WERI-Rb-1 (cell line): ENCODE results near the gene MITF.

Source experiments
- DNase-seq: peaks from one replicate; pipeline ENCODE4 v3.0.0-alpha.2; 2020
- H3K27ac ChIP-seq: fragments of 250-450 bp; sonication (Bioruptor Pico); 2 replicates; pipeline ENCODE4 v1.5.1; 2020; ENCODE audit warnings: mild to moderate bottlenecking, moderate library complexity
- H3K27me3 ChIP-seq: fragments of 250-450 bp; sonication (Bioruptor Pico); 2 replicates; pipeline ENCODE4 v1.5.1; 2021; ENCODE audit warnings: mild to moderate bottlenecking, low read depth, moderate library complexity; ENCODE audit not compliant: insufficient read depth, severe bottlenecking
- H3K36me3 ChIP-seq: fragments of 250-450 bp; sonication (Bioruptor Pico); 2 replicates; pipeline ENCODE4 v1.5.1; 2020; ENCODE audit warnings: mild to moderate bottlenecking, moderate library complexity
- H3K4me3 ChIP-seq: 2 replicates; pipeline ENCODE4 v1.5.1; 2011; ENCODE audit warnings: low read depth, mild to moderate bottlenecking, control low read depth, low read length
- H3K9me3 ChIP-seq: fragments of 250-450 bp; sonication (Bioruptor Pico); 2 replicates; pipeline ENCODE4 v1.5.1; 2021; ENCODE audit warnings: mild to moderate bottlenecking, moderate library complexity; ENCODE audit not compliant: severe bottlenecking
- CTCF ChIP-seq: IDR thresholded peaks from 2 replicates; pipeline ENCODE4 v1.5.1; 2011; ENCODE audit warnings: low read depth, mild to moderate bottlenecking, control low read depth, inconsistent platforms, low read length

MITF gene

DNA sequence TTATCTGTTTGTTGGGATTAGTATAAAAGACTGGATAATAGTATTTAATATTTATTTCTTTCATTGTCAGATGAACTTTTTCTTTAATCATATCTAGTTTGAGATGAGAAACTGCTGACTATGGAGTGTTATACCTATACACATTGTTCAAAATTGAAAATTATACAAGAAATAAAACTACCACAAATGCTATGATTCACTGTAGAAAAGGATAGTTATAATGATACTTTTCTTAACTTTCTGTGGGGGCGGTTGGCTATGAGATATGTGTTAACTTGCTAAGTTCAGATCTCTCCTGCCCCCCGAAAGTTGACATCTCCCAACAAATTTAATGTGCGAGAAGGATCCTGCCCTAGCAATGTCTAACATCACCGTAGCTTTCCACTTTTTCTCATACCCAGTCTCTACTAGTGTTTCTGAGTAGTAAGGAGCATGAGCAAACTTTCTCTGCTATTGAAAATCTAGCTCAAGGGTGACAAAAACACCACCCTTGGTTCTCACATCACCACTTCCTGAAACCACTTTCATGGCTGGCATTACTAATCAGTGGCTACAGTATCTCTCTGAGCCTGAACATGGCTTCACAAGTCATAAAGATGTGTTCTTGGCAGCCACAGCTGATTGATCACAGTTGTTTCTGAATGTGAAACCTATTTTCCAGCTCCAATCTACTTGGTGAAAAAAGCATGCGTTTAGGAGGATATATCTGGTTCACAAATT, 244.4 kb downstream of the MITF start:
- Histone ChIP-seq H3K4me3 (no peak overlapping the region), H3K36me3 (no peaks in the 10 kb centered on the region), H3K27me3 (no peaks in the 10 kb centered on the region), H3K9me3 (no peaks in the 10 kb centered on the region), H3K27ac (no peak overlapping the region)
- no peak for DNase-seq
- no peak for TF ChIP-seq CTCF

DNA sequence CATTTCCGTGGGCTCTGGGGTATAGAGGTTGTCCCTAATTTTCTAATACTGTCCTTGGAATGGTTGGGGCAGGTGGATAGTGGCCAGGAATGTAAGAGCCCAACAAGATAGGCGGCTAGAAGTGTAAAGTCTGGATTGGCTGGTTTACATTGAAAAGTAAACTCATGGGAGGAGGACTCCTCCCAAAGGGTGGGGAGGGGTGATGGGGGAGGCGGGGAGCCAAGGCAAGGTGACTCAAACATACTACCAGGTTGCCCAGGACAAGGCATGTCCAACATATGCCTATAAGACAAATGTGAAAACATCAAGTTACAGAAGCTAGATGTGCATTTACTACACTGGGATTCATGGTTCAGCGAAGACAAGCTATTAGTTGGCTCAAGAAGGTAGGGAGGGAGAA, 246.0 kb downstream of the MITF start:
- Histone ChIP-seq H3K36me3 (no peaks in the 10 kb centered on the region), H3K27me3 (no peaks in the 10 kb centered on the region), H3K4me3 (no peak overlapping the region), H3K27ac (no peak overlapping the region), H3K9me3 (no peaks in the 10 kb centered on the region)
- no peak for DNase-seq
- no peak for TF ChIP-seq CTCF

- Histone ChIP-seq H3K4me3 (no peak overlapping the region), H3K36me3 (no peaks in the 10 kb centered on the region), H3K27me3 (no peaks in the 10 kb centered on the region), H3K27ac (no peak overlapping the region), H3K9me3 (no peaks in the 10 kb centered on the region)
- no peak for TF ChIP-seq CTCF
- DNase-seq: no peak
Observed at GRCh38 chr3:69986419-69986818, 247.2 kb downstream of the MITF start.

GRCh38 chr3:69987833-69988232, 248.6 kb downstream of the MITF start:
- no peak for TF ChIP-seq CTCF
- no peak overlapping the region for H3K27ac ChIP-seq
- no peaks in the 10 kb centered on the region for H3K9me3 ChIP-seq
- DNase-seq: no peak
- no peak overlapping the region for H3K4me3 ChIP-seq
- no peaks in the 10 kb centered on the region for H3K27me3 ChIP-seq
- no peaks in the 10 kb centered on the region for H3K36me3 ChIP-seq

DNA sequence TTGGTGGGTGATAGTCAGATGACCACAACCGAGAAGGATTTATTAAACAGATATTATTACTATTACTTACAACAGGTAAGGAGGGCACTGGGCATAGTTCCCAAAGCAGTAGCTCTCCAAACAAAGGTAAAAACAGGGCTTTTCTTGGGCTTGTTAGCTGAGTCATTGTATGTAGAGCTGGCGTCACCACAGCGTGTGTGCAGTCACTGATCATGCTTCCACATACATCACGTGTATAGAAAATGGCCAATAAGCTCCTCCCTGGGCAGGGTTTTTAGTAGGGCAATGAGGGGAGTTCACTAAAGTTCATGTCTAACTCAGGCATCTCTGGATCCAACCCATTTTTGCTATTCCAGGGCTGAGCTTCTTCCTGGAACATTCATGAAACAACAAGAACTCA, 254.5 kb downstream of the MITF start:
- no peaks in the 10 kb centered on the region for H3K36me3 ChIP-seq
- no peak for DNase-seq
- no peaks in the 10 kb centered on the region for H3K9me3 ChIP-seq
- no peaks in the 10 kb centered on the region for H3K27me3 ChIP-seq
- no peak overlapping the region for H3K27ac ChIP-seq
- H3K4me3 ChIP-seq: no peak overlapping the region
- TF ChIP-seq CTCF: no peak

- Histone ChIP-seq H3K4me3 (no peak overlapping the region), H3K27ac (no peak overlapping the region), H3K36me3 (no peaks in the 10 kb centered on the region), H3K9me3 (no peaks in the 10 kb centered on the region), H3K27me3 (no peaks in the 10 kb centered on the region)
- TF ChIP-seq CTCF: no peak
- DNase-seq: no peak
Observed at GRCh38 chr3:69994919-69995318, 255.7 kb downstream of the MITF start.
